AG09309 (cell line): ENCODE results near the gene EMID1.

Experiments used
- DNase-seq: peaks from one replicate; pipeline ENCODE4 v3.0.0-alpha.2; 2010; ENCODE audit warnings: low read depth
- H3K4me3 ChIP-seq: 2 replicates; pipeline ENCODE4 v1.5.1; 2011; ENCODE audit warnings: mild to moderate bottlenecking, low read depth, low read length, moderate library complexity; ENCODE audit not compliant: control insufficient read depth
- TF ChIP-seq, protein P1 (sequence below): IDR thresholded peaks from 2 replicates; pipeline ENCODE4 v1.5.1; 2011; ENCODE audit warnings: mild to moderate bottlenecking, low read depth, low read length, inconsistent platforms; ENCODE audit not compliant: insufficient read depth, control insufficient read depth; ENCODE audit errors: missing control alignments

The EMID1 gene

DNA sequence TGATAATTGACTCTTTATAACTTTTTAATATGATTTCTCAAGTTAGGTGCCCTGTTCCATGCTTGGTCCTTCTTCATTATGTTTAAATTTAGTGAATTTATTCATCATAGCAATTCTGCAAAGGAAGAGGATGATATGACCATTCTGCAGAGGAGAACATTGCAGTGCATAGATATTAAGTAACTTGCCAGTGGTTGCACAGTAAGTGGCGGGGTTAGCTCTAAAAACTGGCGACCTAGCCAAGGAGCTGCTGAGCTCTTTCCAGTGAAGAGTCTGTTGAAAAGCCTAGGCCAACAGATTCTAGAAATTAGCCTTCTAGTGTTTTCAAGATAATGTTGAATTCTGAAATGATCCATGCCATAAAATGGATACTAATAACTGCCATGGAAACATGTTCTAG is 66.9 kb downstream of the EMID1 start:
- DNase-seq = no peak
- no peak overlapping the region for H3K4me3 ChIP-seq
- TF ChIP-seq, protein P1, sequence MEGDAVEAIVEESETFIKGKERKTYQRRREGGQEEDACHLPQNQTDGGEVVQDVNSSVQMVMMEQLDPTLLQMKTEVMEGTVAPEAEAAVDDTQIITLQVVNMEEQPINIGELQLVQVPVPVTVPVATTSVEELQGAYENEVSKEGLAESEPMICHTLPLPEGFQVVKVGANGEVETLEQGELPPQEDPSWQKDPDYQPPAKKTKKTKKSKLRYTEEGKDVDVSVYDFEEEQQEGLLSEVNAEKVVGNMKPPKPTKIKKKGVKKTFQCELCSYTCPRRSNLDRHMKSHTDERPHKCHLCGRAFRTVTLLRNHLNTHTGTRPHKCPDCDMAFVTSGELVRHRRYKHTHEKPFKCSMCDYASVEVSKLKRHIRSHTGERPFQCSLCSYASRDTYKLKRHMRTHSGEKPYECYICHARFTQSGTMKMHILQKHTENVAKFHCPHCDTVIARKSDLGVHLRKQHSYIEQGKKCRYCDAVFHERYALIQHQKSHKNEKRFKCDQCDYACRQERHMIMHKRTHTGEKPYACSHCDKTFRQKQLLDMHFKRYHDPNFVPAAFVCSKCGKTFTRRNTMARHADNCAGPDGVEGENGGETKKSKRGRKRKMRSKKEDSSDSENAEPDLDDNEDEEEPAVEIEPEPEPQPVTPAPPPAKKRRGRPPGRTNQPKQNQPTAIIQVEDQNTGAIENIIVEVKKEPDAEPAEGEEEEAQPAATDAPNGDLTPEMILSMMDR = no peak

- TF ChIP-seq, protein P1 = no peak
- H3K4me3 ChIP-seq = no peak overlapping the region
- no peak for DNase-seq
Observed at GRCh38 chr22:29275167-29275566, 69.5 kb downstream of the EMID1 start.

DNA sequence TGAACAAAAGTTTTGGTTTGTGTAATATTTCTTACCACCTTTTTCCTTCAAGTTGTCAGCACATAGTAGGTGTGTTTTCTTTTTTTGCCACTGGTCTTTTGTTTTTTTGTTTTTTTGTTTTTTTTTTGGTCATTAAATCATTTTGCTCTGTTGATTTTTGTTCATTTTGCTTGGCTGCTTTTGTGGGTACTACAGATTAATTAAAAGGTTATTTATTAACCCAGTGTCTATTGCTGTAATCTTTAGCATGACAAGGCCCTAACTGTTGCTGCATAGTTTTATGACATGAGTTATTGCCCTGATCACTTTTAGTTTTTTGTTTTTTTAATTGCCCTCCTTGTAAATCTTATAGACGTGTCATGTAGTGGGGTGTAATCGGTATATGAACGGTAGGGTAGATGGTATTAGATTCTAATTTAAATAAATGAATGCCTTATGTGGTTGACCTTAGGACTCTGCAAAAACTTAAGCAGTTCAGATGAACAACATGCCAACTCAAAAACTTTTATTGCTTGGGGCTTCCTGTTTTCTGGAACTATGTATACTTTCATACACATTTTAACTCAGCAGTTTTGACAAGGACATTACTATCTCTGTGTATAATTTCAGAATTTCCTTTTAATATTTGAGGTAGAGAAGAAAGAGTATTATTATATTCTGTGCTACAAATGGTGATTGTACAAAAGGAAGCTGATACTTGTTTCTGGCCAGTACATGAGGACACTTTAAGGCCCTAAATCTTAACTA is 70.3 kb downstream of the EMID1 start:
- no peak overlapping the region for H3K4me3 ChIP-seq
- TF ChIP-seq, protein P1 = no peak
- no peak for DNase-seq

DNA sequence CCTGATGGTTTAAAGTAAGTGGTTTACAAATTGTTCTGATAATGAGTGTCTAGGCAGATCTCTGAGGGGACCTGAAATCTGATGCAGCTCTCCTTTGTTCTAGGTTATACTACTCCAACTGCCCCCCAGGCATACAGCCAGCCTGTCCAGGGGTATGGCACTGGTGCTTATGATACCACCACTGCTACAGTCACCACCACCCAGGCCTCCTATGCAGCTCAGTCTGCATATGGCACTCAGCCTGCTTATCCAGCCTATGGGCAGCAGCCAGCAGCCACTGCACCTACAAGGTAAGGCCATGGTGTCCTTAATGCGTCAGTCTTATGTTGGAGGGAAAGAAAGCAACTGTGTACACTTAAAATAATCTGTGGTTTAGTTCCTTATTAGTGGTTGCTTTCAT is 72.2 kb downstream of the EMID1 start:
- DNase-seq = no peak
- no peak overlapping the region for H3K4me3 ChIP-seq
- TF ChIP-seq, protein P1 = no peak

GRCh38 chr22:29284196-29284595 is 78.5 kb downstream of the EMID1 start:
- TF ChIP-seq, protein P1 = no peak
- no peak for DNase-seq
- H3K4me3 ChIP-seq = no peak overlapping the region

DNA sequence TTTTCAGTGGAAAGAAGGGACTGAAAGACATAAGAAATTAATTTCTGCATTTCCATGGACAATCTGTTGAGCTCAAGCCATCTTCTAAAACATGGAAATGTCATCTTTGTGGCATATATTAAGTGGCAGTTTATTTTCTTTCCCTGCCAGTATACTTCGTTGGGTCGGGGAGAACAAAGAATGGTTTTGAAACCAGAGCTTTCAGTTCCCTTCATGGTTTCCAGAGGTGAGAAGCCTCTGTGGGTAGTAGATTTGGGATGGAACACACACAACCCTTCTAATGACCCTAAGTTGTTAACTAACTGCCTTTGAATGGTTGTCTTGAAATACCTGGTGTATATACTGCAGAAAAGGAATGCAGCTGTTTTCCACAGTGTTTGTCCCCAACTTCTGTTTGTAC is 83.1 kb downstream of the EMID1 start:
- no peak for DNase-seq
- no peak overlapping the region for H3K4me3 ChIP-seq
- TF ChIP-seq, protein P1 = no peak
